PFSK-1 (cell line): ENCODE data around the gene CYBA.

Source experiments
- FOXP2 ChIP-seq: optimal IDR thresholded peaks from 2 replicates; pipeline ENCODE3; 2011; ENCODE audit warnings: borderline replicate concordance, control low read depth, inconsistent platforms; ENCODE audit not compliant: insufficient read depth; ENCODE audit errors: extremely low read length, extremely low read depth
- POLR2AphosphoS5 ChIP-seq: IDR thresholded peaks from 2 replicates; pipeline ENCODE4 v1.6.1; 2012; ENCODE audit warnings: low read depth, mild to moderate bottlenecking, control low read depth, low read length, moderate library complexity
- SIN3A ChIP-seq: IDR thresholded peaks from 2 replicates; pipeline ENCODE4 v1.6.1; 2012; ENCODE audit warnings: mild to moderate bottlenecking, low read length, moderate library complexity, borderline replicate concordance; ENCODE audit not compliant: insufficient read depth
- TAF1 ChIP-seq: IDR thresholded peaks from 2 replicates; pipeline ENCODE4 v1.6.1; 2012; ENCODE audit warnings: low read length, control low read depth, borderline replicate concordance; ENCODE audit not compliant: insufficient read depth
- TF ChIP-seq, protein P1 (sequence below), 2 experiments: IDR thresholded peaks; 2 replicates each; pipeline versions ENCODE4 v1.6.1 to v1.8.0; 2011 to 2012; ENCODE audit warnings: low read depth in 2 of 2, low read length in 2 of 2, control low read depth in 1 of 2, inconsistent platforms in 1 of 2, mild to moderate bottlenecking in 1 of 2, moderate library complexity in 1 of 2; ENCODE audit not compliant: insufficient read depth in 1 of 2

The CYBA gene

DNA sequence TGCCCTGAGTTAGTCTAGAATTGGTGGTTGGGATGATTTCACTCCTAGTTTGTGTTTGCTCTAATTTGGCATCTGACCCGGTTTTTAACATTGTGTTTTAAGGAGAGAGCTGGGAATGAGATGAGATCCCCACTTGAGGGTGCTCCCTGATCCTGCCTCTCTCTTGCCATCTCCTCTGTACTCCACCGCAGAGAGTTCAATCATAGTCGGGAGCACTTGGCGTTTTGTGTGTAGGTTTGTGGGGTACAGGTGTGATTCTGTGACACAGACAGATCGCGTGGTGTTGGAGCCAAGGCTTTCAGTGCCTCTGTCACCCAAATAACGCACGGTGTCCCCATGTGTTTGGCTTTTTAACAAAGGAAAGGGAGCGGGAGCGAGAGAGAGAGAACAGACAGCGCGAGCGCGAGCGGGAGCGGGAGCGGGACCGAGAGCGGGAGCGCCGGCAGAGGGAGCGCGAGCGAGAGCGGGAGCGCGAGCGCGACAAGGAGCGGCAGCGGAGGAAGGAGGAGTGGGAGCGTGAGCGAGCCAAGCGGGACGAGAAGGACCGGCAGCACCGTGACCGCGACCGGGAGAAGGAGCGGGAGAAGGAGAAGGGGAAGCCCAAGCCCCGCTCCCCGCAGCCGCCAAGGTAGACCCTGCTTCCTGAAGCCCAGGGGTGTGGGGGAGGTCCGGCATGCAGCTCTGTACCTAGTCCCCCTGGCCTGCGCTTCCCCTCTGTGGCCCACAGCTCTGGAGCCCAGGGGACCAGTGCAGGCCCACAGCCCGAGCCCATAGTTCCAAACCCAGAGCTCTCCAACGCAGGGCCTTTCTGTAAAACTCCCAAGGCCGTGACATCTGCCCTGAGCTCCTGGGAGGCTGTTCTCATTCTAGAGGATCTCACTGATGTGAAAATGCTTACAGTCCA, 39.7 kb downstream of the CYBA start:
- no peak for TF ChIP-seq TAF1
- no peak for TF ChIP-seq SIN3A
- TF ChIP-seq POLR2AphosphoS5, result no peak
- no peak for TF ChIP-seq FOXP2
- TF ChIP-seq, protein P1, sequence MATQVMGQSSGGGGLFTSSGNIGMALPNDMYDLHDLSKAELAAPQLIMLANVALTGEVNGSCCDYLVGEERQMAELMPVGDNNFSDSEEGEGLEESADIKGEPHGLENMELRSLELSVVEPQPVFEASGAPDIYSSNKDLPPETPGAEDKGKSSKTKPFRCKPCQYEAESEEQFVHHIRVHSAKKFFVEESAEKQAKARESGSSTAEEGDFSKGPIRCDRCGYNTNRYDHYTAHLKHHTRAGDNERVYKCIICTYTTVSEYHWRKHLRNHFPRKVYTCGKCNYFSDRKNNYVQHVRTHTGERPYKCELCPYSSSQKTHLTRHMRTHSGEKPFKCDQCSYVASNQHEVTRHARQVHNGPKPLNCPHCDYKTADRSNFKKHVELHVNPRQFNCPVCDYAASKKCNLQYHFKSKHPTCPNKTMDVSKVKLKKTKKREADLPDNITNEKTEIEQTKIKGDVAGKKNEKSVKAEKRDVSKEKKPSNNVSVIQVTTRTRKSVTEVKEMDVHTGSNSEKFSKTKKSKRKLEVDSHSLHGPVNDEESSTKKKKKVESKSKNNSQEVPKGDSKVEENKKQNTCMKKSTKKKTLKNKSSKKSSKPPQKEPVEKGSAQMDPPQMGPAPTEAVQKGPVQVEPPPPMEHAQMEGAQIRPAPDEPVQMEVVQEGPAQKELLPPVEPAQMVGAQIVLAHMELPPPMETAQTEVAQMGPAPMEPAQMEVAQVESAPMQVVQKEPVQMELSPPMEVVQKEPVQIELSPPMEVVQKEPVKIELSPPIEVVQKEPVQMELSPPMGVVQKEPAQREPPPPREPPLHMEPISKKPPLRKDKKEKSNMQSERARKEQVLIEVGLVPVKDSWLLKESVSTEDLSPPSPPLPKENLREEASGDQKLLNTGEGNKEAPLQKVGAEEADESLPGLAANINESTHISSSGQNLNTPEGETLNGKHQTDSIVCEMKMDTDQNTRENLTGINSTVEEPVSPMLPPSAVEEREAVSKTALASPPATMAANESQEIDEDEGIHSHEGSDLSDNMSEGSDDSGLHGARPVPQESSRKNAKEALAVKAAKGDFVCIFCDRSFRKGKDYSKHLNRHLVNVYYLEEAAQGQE (IDR thresholded peaks at IDR 0.05; ENCODE audit: insufficient read depth in 1 of 2, low read depth in 2 of 2, low read length in 2 of 2), result no peak

DNA sequence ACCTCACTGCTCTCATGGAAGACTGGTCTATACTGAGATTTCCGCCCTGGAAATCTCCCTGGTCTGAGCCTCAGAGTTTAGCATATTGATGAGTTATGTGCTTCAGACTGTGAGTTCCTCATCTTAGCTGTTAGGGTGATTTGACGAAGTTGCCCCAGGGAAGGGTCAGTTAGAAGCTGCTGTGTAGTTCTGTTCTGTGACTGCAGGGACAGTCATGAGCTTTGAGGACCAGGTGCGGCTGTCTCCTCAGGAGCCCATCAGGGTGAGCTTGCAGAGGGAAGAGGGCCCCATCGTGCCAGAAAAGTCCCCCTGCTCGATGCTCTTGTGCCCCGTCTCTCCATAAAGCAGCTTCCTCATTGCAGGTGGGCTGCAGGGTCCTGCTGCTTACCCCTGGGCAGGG, 40.8 kb downstream of the CYBA start:
- TF ChIP-seq, protein P1 (IDR thresholded peaks at IDR 0.05; ENCODE audit: insufficient read depth in 1 of 2, low read depth in 2 of 2, low read length in 2 of 2), result no peak
- TF ChIP-seq FOXP2, result no peak
- TF ChIP-seq SIN3A, result no peak
- TF ChIP-seq TAF1, result no peak
- no peak for TF ChIP-seq POLR2AphosphoS5

DNA sequence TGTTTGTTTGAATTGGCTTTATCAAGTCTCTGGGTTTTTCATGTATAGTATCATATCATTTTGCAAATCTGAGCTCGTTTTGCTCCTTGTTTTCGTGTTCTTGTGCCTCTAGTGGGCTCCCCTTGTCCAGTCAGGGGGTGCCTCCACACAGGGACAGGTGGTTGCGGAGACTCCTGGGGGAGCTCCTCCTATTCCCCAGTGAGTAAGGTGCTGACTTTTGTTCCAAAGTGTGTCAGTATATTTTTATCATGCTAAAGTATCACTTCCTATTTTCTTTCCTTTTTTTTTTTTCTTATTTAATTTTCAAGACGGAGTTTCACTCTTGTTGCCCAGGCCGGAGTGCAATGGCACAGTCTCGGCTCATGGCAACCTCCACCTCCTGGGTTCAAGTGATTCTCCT, 42.8 kb downstream of the CYBA start:
- no peak for TF ChIP-seq FOXP2
- no peak for TF ChIP-seq TAF1
- TF ChIP-seq, protein P1 (IDR thresholded peaks at IDR 0.05; ENCODE audit: insufficient read depth in 1 of 2, low read depth in 2 of 2, low read length in 2 of 2), result no peak
- no peak for TF ChIP-seq POLR2AphosphoS5
- no peak for TF ChIP-seq SIN3A

DNA sequence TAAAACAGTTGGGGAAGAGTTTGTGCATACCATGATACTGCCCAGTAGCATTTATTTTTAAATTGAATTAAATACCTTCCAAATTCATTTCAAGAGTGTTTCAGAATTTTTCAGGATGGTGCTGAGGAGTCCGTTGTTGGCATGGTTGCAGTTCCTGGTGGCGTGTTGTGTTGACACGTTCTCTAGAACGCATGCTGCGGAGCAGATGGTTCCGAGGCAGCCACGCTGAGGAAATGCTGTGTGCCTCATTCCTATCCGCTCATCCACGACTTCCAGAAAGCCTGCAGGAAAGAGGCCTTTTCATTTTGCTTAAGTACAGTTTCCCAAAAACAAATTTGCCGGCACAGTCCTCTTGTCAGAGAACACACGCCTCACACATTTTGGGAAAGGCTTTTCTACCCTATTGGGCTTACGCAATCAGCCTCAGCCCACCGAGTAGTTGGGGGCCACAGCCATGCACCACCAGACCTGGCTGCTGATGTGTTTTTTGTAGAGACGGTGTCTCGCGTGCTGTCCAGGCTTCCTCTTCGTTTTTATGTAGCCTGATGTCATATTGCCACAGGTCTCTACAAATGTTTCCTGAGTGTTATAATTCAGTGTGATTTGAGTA, 44.6 kb downstream of the CYBA start:
- no peak for TF ChIP-seq TAF1
- no peak for TF ChIP-seq FOXP2
- TF ChIP-seq, protein P1 (IDR thresholded peaks at IDR 0.05; ENCODE audit: insufficient read depth in 1 of 2, low read depth in 2 of 2, low read length in 2 of 2), result no peak
- no peak for TF ChIP-seq POLR2AphosphoS5
- TF ChIP-seq SIN3A, result no peak
